ENCODE data around the gene MRPL44.
A peak's percentile ranks its signal among the peaks of the same experiment; 100 is the strongest.

Gene MRPL44

DNA sequence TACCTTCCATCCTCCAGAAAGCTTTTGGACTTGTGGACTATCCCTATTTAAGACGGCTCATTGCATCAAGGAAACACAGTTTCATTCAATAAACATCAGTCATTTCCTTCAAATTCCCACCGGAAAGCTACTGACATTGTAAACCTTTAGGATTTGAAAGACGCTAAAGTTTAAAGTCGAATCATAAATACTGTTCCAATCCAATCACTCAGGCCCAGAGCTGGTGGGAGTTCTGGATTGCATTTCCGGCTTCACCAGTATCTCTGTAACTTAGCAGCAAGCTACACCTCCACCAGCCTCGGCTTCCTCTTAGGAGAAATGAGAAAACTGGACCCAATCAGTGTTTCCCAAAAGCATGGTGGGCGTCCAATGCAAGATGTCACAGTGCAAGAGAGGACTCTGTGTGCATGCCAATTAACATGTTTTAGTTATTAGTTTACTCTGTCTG is 13.7 kb upstream of the MRPL44 start:
- Histone ChIP-seq H3K27me3 (ENCODE audit: insufficient read depth, low read length) (no peaks in the 10 kb centered on the region), H2AFZ (ENCODE audit: low read depth, low read length) (no peak overlapping the region), H3K9me3 (ENCODE audit: low read length) (peaks cover 2% of the 10 kb centered on the region), H3K4me3 (ENCODE audit: low read length) (peak overlapping the region; percentile 74), H3K36me3 (ENCODE audit: insufficient read depth, low read length) (no peaks in the 10 kb centered on the region), H3K4me1 (ENCODE audit: insufficient read depth, low read length) (peaks cover 10% of the 10 kb centered on the region)

DNA sequence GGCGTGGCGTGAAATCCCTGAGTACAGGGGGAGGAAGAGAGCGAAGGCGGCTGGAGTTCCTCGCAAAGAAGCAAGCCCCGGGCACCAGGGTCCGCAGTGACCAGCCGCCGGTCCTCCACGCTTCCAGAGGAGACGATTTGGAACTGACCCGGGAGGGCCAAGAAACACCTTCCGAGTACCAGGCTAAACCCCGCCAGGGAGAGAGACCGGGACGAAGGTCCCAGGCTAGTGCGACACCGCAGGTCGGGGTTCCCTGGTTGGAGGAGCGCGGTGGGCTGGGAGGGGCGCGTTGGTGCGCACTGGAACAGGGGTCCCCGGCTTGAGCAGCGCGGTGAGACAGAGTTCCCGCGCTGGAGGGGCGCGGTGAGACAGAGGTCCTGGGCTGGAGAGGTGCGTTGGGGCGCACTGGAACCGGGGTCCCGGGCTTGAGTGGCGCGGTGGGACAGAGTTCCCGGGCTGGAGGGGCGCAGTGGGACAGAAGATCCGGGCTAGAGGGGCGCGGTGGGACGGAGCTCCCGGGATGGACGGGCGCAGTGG is 13.0 kb upstream of the MRPL44 start:
- Histone ChIP-seq H2AFZ (ENCODE audit: low read depth, low read length) (peak overlapping the region; percentile 76), H3K4me3 (ENCODE audit: low read length) (peak overlapping the region; percentile 74), H3K36me3 (ENCODE audit: insufficient read depth, low read length) (no peaks in the 10 kb centered on the region), H3K4me1 (ENCODE audit: insufficient read depth, low read length) (peaks cover 10% of the 10 kb centered on the region), H3K9me3 (ENCODE audit: low read length) (peaks cover 2% of the 10 kb centered on the region), H3K27me3 (ENCODE audit: insufficient read depth, low read length) (no peaks in the 10 kb centered on the region)

DNA sequence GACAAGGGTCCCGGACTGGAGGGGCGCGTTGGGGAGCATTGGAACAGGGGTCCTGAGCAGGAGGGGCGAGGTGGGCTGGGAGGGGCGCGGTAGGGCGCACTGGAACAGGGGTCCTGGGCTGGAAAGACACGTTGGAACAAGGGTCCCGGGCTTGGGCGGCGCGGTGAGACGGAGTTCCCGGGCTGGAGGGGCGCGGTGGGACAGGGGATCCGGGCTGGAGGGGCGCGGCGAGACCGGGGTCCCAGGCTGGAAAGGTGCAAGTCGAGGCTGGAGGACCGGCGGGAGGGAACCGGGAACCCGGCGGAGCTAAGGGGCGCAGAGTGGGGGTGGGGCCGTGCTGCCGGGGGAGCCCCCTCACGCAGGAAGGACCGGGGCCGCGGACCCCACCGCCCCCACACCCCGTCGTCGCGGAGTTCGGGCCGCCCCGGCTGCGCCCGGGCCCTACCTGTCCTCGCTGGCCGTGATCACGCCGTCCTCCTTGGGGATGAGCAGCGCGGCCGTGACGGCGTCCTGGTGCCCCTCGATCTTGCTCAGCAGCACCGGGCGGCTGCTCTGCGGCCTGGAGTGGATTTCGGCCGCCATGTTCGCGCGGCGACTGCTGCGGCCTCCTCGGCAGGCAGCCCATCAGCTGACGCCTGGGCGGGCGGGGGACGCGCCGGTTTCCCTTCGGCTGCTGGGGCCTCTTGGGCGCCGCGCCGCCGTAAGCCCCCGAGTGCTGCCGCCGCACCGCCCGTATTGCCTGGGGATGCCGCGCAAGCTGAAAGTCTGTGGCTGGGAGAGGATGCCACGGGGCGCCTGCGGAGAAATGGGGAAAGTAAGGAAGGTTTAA is 12.3 kb upstream of the MRPL44 start, which contains the start of gene WDFY1:
TSS of gene WDFY1 (minus strand) at position 633 of the 829 bp plus-strand sequence. CDS start at position 582, 51 bp downstream.
- Histone ChIP-seq H3K27me3 (ENCODE audit: insufficient read depth, low read length) (no peaks in the 10 kb centered on the region), H3K36me3 (ENCODE audit: insufficient read depth, low read length) (no peaks in the 10 kb centered on the region), H3K4me1 (ENCODE audit: insufficient read depth, low read length) (peaks cover 10% of the 10 kb centered on the region)

DNA sequence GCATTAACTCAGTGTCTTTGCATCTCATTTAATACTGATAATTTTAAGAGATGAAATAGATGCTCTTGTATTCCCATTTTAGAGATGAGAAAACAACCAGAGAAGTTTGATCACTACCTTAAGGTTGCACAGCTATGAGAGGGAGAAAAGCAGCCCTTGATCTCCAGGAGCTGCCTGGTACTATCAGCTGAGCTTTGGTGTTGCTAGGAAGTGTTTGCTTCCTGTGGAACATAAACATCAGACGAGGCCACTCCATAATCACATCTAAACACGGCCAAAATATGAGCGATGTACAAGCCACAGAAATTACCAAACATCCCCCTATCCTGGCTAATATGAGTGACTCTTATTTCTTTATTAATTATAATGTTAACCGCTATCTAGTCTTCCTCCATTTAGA is 11.5 kb upstream of the MRPL44 start:
- H3K36me3 ChIP-seq (ENCODE audit: insufficient read depth, low read length): no peaks in the 10 kb centered on the region
- no peaks in the 10 kb centered on the region for H3K9me3 ChIP-seq (ENCODE audit: low read length)
- H3K27me3 ChIP-seq (ENCODE audit: insufficient read depth, low read length): no peaks in the 10 kb centered on the region
- peak overlapping the region; percentile 74 for H3K4me3 ChIP-seq (ENCODE audit: low read length)
- H2AFZ ChIP-seq (ENCODE audit: low read depth, low read length): peak overlapping the region; percentile 76
- peaks cover 10% of the 10 kb centered on the region for H3K4me1 ChIP-seq (ENCODE audit: insufficient read depth, low read length)

More for the DNA sequence above, 12.3 kb upstream of the MRPL44 start, which contains the start of gene WDFY1:
- Histone ChIP-seq H2AFZ (ENCODE audit: low read depth, low read length) (peak within 1 kb of the TSS; percentile 76), H3K4me3 (ENCODE audit: low read length) (peak within 1 kb of the TSS; percentile 74), H3K9me3 (ENCODE audit: low read length) (peaks cover 2% of the 10 kb centered on the region)

DNA sequence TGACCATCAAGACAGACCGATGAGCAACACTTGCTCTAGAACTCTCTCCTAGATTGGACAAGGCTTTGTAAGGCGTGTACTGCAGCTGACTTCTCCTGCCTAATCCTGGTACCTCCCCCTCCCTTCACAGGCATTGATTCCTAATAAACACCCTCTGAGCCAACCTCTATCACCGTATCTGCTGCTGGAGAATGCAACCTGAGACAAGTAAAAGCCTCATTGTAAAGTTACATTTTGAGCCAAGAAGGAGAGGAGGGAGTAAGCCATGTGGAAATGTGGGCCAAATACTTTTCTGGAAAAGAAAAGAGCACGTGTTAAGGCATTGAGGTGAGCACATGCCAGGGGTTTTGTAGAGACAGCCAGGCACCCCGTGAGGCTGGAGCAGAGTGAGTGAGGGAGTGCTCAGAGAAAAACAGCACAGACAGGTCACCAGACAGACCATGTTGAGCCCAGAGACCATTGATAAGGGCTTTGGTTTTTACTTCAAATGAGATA is 9.5 kb upstream of the MRPL44 start:
- H3K4me3 ChIP-seq (ENCODE audit: low read length): no peak overlapping the region
- H3K36me3 ChIP-seq (ENCODE audit: insufficient read depth, low read length): no peaks in the 10 kb centered on the region
- H3K27me3 ChIP-seq (ENCODE audit: insufficient read depth, low read length): no peaks in the 10 kb centered on the region
- no peaks in the 10 kb centered on the region for H3K9me3 ChIP-seq (ENCODE audit: low read length)
- peaks cover 19% of the 10 kb centered on the region for H3K4me1 ChIP-seq (ENCODE audit: insufficient read depth, low read length)
- H2AFZ ChIP-seq (ENCODE audit: low read depth, low read length): no peak overlapping the region

- Histone ChIP-seq H2AFZ (ENCODE audit: low read depth, low read length) (no peak overlapping the region), H3K27me3 (ENCODE audit: insufficient read depth, low read length) (no peaks in the 10 kb centered on the region), H3K4me1 (ENCODE audit: insufficient read depth, low read length) (peaks cover 12% of the 10 kb centered on the region), H3K4me3 (ENCODE audit: low read length) (no peak overlapping the region), H3K36me3 (ENCODE audit: insufficient read depth, low read length) (no peaks in the 10 kb centered on the region), H3K9me3 (ENCODE audit: low read length) (no peaks in the 10 kb centered on the region)
These were observed 7.9 kb upstream of the MRPL44 start for GRCh38 chr2:223949241-223949840.

DNA sequence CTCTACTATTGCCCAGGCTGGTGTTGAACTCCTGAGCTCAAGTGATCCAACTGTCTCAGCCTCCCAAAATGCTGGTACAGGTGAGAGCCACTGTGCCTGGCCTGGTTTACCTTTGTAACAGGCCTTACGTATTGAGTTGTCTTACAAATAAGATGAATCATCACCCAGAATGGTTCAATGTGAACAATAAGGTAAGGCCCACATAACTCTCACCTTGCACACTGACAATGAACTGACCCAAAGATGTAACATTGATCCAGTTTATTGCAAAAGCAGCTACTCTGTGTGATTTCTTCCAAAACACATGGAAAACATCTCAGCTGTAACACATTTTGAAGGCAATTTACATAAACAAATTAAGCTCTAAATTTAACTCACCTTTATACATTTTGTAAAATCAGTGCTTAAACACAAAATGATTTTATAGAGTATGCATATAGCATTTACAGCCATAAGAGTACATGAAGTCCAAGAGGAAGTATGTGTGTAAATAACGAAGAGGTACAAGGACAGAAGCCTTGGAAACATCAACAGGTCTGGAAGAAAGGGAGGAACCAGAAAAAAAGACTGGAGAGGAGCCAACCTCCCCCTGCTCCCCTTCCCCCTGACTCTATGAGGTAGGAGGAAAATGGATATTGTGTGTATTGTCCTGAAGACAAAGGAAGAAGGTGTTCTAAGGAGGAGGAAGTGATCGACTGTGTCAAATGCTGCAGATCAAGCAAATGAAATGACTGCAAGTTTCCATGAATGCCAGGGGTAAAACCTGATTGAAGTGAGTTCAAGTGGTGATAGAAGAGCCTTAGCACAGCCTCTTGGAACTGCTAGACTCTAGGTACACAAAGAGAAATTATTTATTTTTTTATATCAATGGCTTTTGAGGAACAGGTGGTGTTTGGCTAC is 6.6 kb upstream of the MRPL44 start:
- Histone ChIP-seq H3K4me3 (ENCODE audit: low read length) (no peak overlapping the region), H3K9me3 (ENCODE audit: low read length) (no peaks in the 10 kb centered on the region), H3K27me3 (ENCODE audit: insufficient read depth, low read length) (no peaks in the 10 kb centered on the region), H3K4me1 (ENCODE audit: insufficient read depth, low read length) (peaks cover 10% of the 10 kb centered on the region), H2AFZ (ENCODE audit: low read depth, low read length) (no peak overlapping the region), H3K36me3 (ENCODE audit: insufficient read depth, low read length) (no peaks in the 10 kb centered on the region)

DNA sequence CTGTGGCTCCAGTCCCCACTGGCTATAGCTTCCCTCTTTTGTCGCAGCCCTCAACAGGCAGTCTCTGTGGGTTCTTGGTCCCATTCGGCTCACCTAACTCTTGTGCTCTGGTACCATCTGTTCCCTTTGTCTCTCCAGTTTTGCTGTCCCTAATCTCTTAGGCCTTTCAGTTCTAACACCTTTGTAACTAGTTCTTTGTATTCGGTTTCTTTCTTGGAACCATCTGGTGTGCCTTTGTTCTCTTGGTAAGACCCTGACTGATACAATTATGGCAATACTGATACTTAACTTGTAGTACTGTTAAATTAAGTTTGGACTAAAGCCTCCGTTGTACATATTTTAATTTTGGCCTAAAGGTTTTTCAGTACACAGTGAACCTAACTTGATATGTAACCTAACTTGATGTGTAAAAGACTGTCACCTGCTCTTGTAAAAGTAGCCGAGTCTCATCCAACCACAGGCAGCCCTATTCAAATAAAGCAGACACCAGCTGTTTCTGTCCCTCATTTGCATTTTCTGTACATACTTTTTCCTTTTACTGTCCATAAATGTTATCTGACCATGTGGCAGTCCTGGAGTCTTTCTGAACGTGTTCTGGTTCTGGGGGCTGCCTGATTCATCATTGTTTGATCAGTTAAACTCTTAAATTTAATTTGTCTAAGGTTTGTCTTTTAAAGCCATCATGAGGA is 4.8 kb upstream of the MRPL44 start:
- H3K4me3 ChIP-seq (ENCODE audit: low read length): no peak overlapping the region
- peaks cover 17% of the 10 kb centered on the region for H3K4me1 ChIP-seq (ENCODE audit: insufficient read depth, low read length)

GRCh38 chr2:223954401-223954800 is 2.9 kb upstream of the MRPL44 start:
- peaks cover 2% of the 10 kb centered on the region for H3K36me3 ChIP-seq (ENCODE audit: insufficient read depth, low read length)
- H3K4me1 ChIP-seq (ENCODE audit: insufficient read depth, low read length): peaks cover 31% of the 10 kb centered on the region
- H3K4me3 ChIP-seq (ENCODE audit: low read length): no peak overlapping the region
- no peak overlapping the region for H2AFZ ChIP-seq (ENCODE audit: low read depth, low read length)
- H3K9me3 ChIP-seq (ENCODE audit: low read length): no peaks in the 10 kb centered on the region
- H3K27me3 ChIP-seq (ENCODE audit: insufficient read depth, low read length): no peaks in the 10 kb centered on the region

More for the DNA sequence above, 4.8 kb upstream of the MRPL44 start:
- Histone ChIP-seq H3K9me3 (ENCODE audit: low read length) (no peaks in the 10 kb centered on the region), H2AFZ (ENCODE audit: low read depth, low read length) (peak overlapping the region; percentile 12), H3K36me3 (ENCODE audit: insufficient read depth, low read length) (no peaks in the 10 kb centered on the region), H3K27me3 (ENCODE audit: insufficient read depth, low read length) (no peaks in the 10 kb centered on the region)

- H2AFZ ChIP-seq (ENCODE audit: low read depth, low read length): peak overlapping the region; percentile 68
- H3K4me3 ChIP-seq (ENCODE audit: low read length): no peak overlapping the region
- H3K9me3 ChIP-seq (ENCODE audit: low read length): no peaks in the 10 kb centered on the region
- H3K27me3 ChIP-seq (ENCODE audit: insufficient read depth, low read length): no peaks in the 10 kb centered on the region
- H3K4me1 ChIP-seq (ENCODE audit: insufficient read depth, low read length): peaks cover 47% of the 10 kb centered on the region
- peaks cover 19% of the 10 kb centered on the region for H3K36me3 ChIP-seq (ENCODE audit: insufficient read depth, low read length)
These were observed 963 bp upstream of the MRPL44 start for GRCh38 chr2:223956300-223956699.

DNA sequence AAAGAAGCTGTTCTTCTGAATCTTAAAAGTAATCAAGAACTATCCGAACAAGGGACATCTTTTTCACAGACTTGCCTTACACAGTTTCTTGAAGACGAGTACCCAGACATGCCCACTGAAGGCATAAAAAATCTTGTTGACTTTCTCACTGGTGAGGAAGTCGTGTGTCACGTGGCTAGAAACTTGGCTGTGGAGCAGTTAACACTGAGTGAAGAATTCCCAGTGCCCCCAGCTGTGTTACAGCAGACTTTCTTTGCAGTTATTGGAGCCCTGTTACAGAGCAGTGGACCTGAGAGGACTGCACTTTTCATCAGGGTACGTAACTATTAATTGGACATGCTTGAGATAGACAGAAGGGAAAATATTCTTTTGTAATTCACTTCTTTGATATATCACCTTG is 2.4 kb downstream of the MRPL44 start:
- no peaks in the 10 kb centered on the region for H3K9me3 ChIP-seq (ENCODE audit: low read length)
- H2AFZ ChIP-seq (ENCODE audit: low read depth, low read length): no peak overlapping the region
- peaks cover 37% of the 10 kb centered on the region for H3K4me1 ChIP-seq (ENCODE audit: insufficient read depth, low read length)
- peaks cover 40% of the 10 kb centered on the region for H3K36me3 ChIP-seq (ENCODE audit: insufficient read depth, low read length)
- no peaks in the 10 kb centered on the region for H3K27me3 ChIP-seq (ENCODE audit: insufficient read depth, low read length)
- peak overlapping the region; percentile 14 for H3K4me3 ChIP-seq (ENCODE audit: low read length)

DNA sequence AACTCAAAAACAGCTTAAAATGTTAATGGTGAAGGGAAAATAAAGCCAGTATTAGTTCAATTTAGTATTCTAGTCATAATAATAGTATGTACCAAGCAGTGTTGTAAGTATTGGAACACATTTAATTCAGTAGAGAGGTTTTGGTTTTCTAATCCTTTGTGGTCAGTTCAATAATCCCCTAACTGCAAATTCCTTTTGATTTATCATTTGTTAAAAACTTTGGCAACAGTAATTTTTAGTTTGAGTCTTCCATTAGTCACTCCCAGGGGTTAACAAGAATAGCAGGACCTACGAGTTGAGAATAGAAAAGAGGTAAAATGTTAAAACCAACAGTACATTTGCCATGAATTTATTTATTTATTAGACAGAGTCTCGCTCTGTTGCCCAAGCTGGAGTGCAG is 10.7 kb downstream of the MRPL44 start:
- H3K27me3 ChIP-seq (ENCODE audit: insufficient read depth, low read length): no peaks in the 10 kb centered on the region
- H3K36me3 ChIP-seq (ENCODE audit: insufficient read depth, low read length): peaks cover 42% of the 10 kb centered on the region
- no peak overlapping the region for H3K4me3 ChIP-seq (ENCODE audit: low read length)
- no peaks in the 10 kb centered on the region for H3K9me3 ChIP-seq (ENCODE audit: low read length)
- H3K4me1 ChIP-seq (ENCODE audit: insufficient read depth, low read length): no peaks in the 10 kb centered on the region
- no peak overlapping the region for H2AFZ ChIP-seq (ENCODE audit: low read depth, low read length)
